K562 (cell line): ENCODE results near the gene ARF4. TPM values are rescaled to one million over a fixed set of nuclear protein-coding genes. Genes with fewer than 3 reads are reported as not detected.

Experiments
- ADNP ChIP-seq: fragments of 200-800 bp; sonication (Bioruptor generic); IDR thresholded peaks from 2 replicates; pipeline ENCODE4 v1.6.1; 2016; ENCODE audit warnings: missing genetic modification characterization, missing compliant biosample characterization
- BACH1 ChIP-seq: fragments of 200-800 bp; sonication (Bioruptor generic); IDR thresholded peaks from 2 replicates; pipeline ENCODE4 v1.6.1; 2016; ENCODE audit warnings: missing genetic modification characterization, missing compliant biosample characterization
- BRD9 ChIP-seq: fragments of 450-650 bp; IDR thresholded peaks from 2 replicates; pipeline ENCODE4 v1.6.1; 2018; ENCODE audit warnings: low read depth; ENCODE audit not compliant: partially characterized antibody
- CC2D1A ChIP-seq: fragments of 450-650 bp; IDR thresholded peaks from 2 replicates; pipeline ENCODE4 v1.6.1; 2017; ENCODE audit warnings: mild to moderate bottlenecking
- CHD1 ChIP-seq: fragments of 200-600 bp; sonication (generic); IDR thresholded peaks from one replicate; pipeline ENCODE4 v1.6.1; 2012; ENCODE audit warnings: mild to moderate bottlenecking, moderate library complexity, low read length, inconsistent platforms
- CREB5 ChIP-seq: fragments of 250-450 bp; sonication (Bioruptor Pico); IDR thresholded peaks from 2 replicates; pipeline ENCODE4 v1.5.0; 2020; ENCODE audit warnings: mild to moderate bottlenecking
- DDX20 ChIP-seq: fragments of 450-650 bp; IDR thresholded peaks from 2 replicates; pipeline ENCODE4 v1.6.1; 2016; ENCODE audit warnings: missing genetic modification characterization, low read depth, mild to moderate bottlenecking, missing compliant biosample characterization, moderate library complexity
- EZH2 ChIP-seq: IDR thresholded peaks from 2 replicates; pipeline ENCODE4 v1.6.1; 2012; ENCODE audit warnings: low read depth, mild to moderate bottlenecking, inconsistent platforms, low read length, borderline replicate concordance
- FIP1L1 ChIP-seq: fragments of 200-400 bp; formaldehyde crosslinking; IDR thresholded peaks from 2 replicates; pipeline ENCODE4 v1.6.1; 2018; ENCODE audit warnings: mild to moderate bottlenecking, low read depth, low read length; ENCODE audit not compliant: poor library complexity, severe bottlenecking
- GTF2F1 ChIP-seq: IDR thresholded peaks from 2 replicates; pipeline ENCODE4 v1.6.1; 2011; ENCODE audit warnings: low read depth, low read length, improper control_type of control experiment
- HDAC2 ChIP-seq: fragments of 450-650 bp; IDR thresholded peaks from 2 replicates; pipeline ENCODE4 v1.6.1; 2016; ENCODE audit warnings: mild to moderate bottlenecking
- MED1 ChIP-seq: sonication (generic); formaldehyde crosslinking; IDR thresholded peaks from 2 replicates; pipeline ENCODE4 v1.8.1; 2023; ENCODE audit warnings: missing genetic modification reagents, borderline replicate concordance
- NFXL1 ChIP-seq: fragments of 450-650 bp; formaldehyde crosslinking; IDR thresholded peaks from 2 replicates; pipeline ENCODE4 v1.4.0; 2021; ENCODE audit warnings: mild to moderate bottlenecking
- PCBP2 ChIP-seq: fragments of 200-400 bp; formaldehyde crosslinking; IDR thresholded peaks from 2 replicates; pipeline ENCODE4 v1.6.1; 2018; ENCODE audit warnings: low read length, low read depth, mild to moderate bottlenecking, moderate library complexity; ENCODE audit not compliant: poor library complexity, severe bottlenecking
- PYGO2 ChIP-seq: fragments of 450-650 bp; IDR thresholded peaks from 2 replicates; pipeline ENCODE4 v1.6.1; 2016; ENCODE audit warnings: mild to moderate bottlenecking, missing genetic modification characterization, moderate library complexity, missing compliant biosample characterization
- SFPQ ChIP-seq: fragments of 200-400 bp; formaldehyde crosslinking; IDR thresholded peaks from 2 replicates; pipeline ENCODE4 v1.6.1; 2017; ENCODE audit warnings: mild to moderate bottlenecking, low read depth, low read length, moderate library complexity
- SREBF2 ChIP-seq: sonication (generic); formaldehyde crosslinking; IDR thresholded peaks from 2 replicates; pipeline ENCODE4 v1.4.0; 2020; ENCODE audit warnings: mild to moderate bottlenecking, missing genetic modification reagents
- TFAM ChIP-seq: fragments of 250-450 bp; sonication (Bioruptor Pico); conservative IDR thresholded peaks from 2 replicates; pipeline ENCODE4 v1.5.0; 2021; ENCODE audit warnings: mild to moderate bottlenecking, moderate library complexity
- ZBTB5 ChIP-seq: fragments of 450-650 bp; IDR thresholded peaks from 2 replicates; pipeline ENCODE4 v1.6.1; 2017; ENCODE audit warnings: antibody characterized with exemption
- ZFP30 ChIP-seq: fragments of 250-450 bp; sonication (Bioruptor Pico); IDR thresholded peaks from 2 replicates; pipeline ENCODE4 v1.8.0; 2022; ENCODE audit warnings: moderate library complexity, mild to moderate bottlenecking, inconsistent platforms, borderline replicate concordance
- ZFPM2 ChIP-seq: fragments of 250-450 bp; sonication (Bioruptor Pico); IDR thresholded peaks from 2 replicates; pipeline ENCODE4 v1.5.1; 2022; ENCODE audit warnings: mild to moderate bottlenecking
- ZNF354B ChIP-seq: fragments of 250-450 bp; sonication (Bioruptor Pico); IDR thresholded peaks from 2 replicates; pipeline ENCODE4 v1.4.0; 2020
- polyA plus RNA-seq, 8 experiments: library from polyadenylated mRNA; depleted of rRNA in 4 of 8; stranded (reverse) in 5 of 8; unstranded in 3 of 8; fragments of >200 nt; fragmentation: Nextera tagmentation in 2 of 8; fragmentation: Illumina TruSeq in 1 of 8; extraction: Ambion mirVana in 2 of 8; extraction: Trizol in 1 of 8; gene quantifications; 2 replicates each; pipeline versions ENCODE4 v1.2.1 to v1.2.3, GENCODE V29; 2011 to 2014; ENCODE audit warnings: inconsistent platforms in 1 of 8, missing spikeins in 1 of 8
- total RNA-seq, 7 experiments: library from RNA; depleted of rRNA in 6 of 7; stranded (reverse); fragments of >200 nt in 6 of 7; fragmentation: Illumina TruSeq in 2 of 7; extraction: Trizol in 2 of 7; gene quantifications; 2 replicates each; pipeline versions ENCODE4 v1.2.1 to v1.2.3, GENCODE V29; 2011 to 2021; ENCODE audit warnings: low replicate concordance in 1 of 7
- TF ChIP-seq, protein P1 (sequence below): IDR thresholded peaks from 2 replicates; pipeline ENCODE4 v1.6.1; 2011; ENCODE audit not compliant: insufficient read length; ENCODE audit errors: extremely low read depth

ARF4 gene
- total and polyA plus RNA-seq, 9 of the 15 experiments (the other 6 are each of a cell fraction or from before 2014, with no cell fraction given) = 41.1 to 273 (median 83.8) TPM

GRCh38 chr3:57598765-57599360 is 1.7 kb upstream of the ARF4 start (continued):
- TF ChIP-seq MED1 (CRISPR knock-in tag) = no peak
- TF ChIP-seq CHD1 = no peak
- TF ChIP-seq PCBP2 = no peak
- TF ChIP-seq BRD9 = no peak
- no peak for TF ChIP-seq SREBF2 (CRISPR knock-in tag)
- no peak for TF ChIP-seq ZNF354B
- TF ChIP-seq BACH1 (tag) = no peak
- TF ChIP-seq, protein P1, sequence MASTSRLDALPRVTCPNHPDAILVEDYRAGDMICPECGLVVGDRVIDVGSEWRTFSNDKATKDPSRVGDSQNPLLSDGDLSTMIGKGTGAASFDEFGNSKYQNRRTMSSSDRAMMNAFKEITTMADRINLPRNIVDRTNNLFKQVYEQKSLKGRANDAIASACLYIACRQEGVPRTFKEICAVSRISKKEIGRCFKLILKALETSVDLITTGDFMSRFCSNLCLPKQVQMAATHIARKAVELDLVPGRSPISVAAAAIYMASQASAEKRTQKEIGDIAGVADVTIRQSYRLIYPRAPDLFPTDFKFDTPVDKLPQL = no peak
- no peak for TF ChIP-seq GTF2F1
- no peak for TF ChIP-seq ZFP30 (CRISPR knock-in tag)
- no peak for TF ChIP-seq FIP1L1
- no peak for TF ChIP-seq TFAM (CRISPR knock-in tag)
- no peak for TF ChIP-seq EZH2
- no peak for TF ChIP-seq CREB5 (CRISPR knock-in tag)
- TF ChIP-seq NFXL1 = no peak
- TF ChIP-seq ZBTB5 = no peak
- no peak for TF ChIP-seq ADNP (tag)
- no peak for TF ChIP-seq SFPQ
- TF ChIP-seq HDAC2 = peak; percentile 81; the same call in 1 of the 2 replicates
- 0 out of 2 replicates have a peak, but pooled peaks have one; percentile 25 for TF ChIP-seq PYGO2 (tag)
- no peak for TF ChIP-seq ZFPM2 (CRISPR knock-in tag)
- TF ChIP-seq DDX20 (tag) = no peak
- peak; percentile 93; the same call in 1 of the 2 replicates for TF ChIP-seq CC2D1A
